ENCODE data around the gene VRK2.
"Not testable (repeated sequence)": the region's sequence is repeated elsewhere in the genome, so short reads cannot be mapped to it uniquely, and the experiment has no call there.

VRK2 gene

GRCh38 chr2:58170334-58170933 is 123.8 kb downstream of the VRK2 start:
- FAIRE-seq, result not testable (repeated sequence)

GRCh38 chr2:58171831-58172230 is 125.2 kb downstream of the VRK2 start:
- not testable (repeated sequence) for FAIRE-seq

DNA sequence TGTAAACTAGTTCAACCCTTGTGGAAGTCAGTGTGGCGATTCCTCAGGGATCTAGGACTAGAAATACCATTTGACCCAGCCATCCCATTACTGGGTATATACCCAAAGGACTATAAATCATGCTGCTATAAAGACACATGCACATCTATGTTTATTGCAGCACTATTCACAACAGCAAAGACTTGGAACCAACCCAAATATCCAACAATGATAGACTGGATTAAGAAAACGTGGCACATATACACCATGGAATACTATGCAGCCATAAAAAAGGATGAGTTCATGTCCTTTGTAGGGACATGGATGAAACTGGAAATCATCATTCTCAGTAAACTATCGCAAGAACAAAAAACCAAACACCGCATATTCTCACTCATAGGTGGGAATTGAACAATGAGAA is 130.6 kb downstream of the VRK2 start:
- FAIRE-seq, result not testable (repeated sequence)

DNA sequence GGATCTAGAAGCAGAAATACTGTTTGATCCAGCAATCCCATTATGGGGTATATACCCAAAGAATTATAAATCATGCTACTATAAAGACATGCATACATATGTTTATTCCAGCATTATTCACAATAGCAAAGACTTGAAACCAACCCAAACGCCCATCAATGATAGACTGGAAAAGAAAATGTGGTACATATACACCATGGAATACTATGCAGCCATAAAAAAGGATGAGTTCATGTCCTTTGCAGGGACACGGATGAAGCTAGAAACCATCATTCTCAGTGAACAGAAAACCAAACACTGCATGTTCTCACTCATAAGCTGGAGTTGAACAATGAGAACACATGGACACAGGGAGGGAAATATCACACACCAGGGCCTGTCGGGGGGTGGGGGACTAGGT is 133.6 kb downstream of the VRK2 start:
- not testable (repeated sequence) for FAIRE-seq

DNA sequence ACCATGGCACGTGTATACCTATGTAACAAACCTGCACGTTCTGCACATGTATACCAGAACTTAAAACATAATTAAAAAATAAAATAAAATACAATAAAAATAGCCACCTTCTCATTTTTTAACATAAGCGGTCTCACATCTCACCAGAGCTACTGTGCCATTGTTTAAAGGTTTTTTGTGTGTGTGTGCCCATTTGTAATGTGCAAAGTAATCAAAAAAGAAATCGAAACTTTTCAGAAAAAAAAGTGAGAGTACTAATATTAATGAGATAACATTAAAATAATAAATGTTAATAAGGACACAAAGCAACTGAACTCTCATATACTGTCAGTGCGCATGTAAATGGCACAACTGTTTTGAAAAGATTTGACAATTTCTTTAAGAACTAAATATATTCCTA is 134.0 kb downstream of the VRK2 start:
- FAIRE-seq, result no peak

- no peak for FAIRE-seq
Measured at GRCh38 chr2:58182527-58182926, 135.9 kb downstream of the VRK2 start.

- FAIRE-seq, result no peak
Measured at GRCh38 chr2:58186501-58186900, 139.9 kb downstream of the VRK2 start.

DNA sequence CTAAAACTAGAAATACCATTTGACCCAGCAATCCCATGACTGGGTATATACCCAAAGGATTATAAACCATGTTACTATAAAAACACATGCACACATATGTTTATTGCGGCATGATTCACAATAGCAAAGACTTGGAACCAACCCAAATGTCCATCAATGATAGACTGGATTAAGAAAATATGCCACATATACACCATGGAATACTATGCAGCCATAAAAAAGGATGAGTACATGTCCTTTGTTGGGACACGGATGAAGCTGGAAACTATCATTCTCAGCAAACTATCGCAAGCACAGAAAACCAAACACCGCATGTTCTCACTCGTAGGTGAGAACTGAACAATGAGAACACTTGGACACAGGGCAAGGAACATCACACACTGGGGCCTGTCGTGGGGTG is 140.4 kb downstream of the VRK2 start:
- FAIRE-seq, result not testable (repeated sequence)

- FAIRE-seq, result no peak
Measured at GRCh38 chr2:58194458-58194857, 147.9 kb downstream of the VRK2 start.

- peak; percentile 31 for FAIRE-seq
Measured at GRCh38 chr2:58195662-58196061, 149.1 kb downstream of the VRK2 start.

GRCh38 chr2:58197894-58198293 is 151.3 kb downstream of the VRK2 start:
- no peak for FAIRE-seq

- no peak for FAIRE-seq
Measured at GRCh38 chr2:58202404-58202803, 155.8 kb downstream of the VRK2 start.

DNA sequence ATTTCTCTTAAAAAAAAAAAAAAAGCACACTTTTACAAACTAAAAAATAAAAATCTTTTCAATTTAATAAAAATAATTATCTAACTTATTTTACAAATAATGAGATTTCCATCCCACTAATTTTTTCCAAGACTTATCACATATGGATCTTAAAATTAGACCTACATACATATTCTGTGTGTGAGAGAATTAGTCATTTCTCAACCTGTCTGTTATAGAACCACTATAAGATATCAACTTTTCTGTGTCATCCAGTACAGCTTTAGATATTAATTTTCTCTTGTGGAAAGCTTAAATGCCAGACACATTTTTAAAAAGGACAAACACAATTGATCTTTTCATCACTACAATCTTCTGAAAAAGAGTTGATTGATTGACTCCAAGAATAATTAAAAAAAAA is 156.4 kb downstream of the VRK2 start:
- FAIRE-seq, result peak; percentile 59

DNA sequence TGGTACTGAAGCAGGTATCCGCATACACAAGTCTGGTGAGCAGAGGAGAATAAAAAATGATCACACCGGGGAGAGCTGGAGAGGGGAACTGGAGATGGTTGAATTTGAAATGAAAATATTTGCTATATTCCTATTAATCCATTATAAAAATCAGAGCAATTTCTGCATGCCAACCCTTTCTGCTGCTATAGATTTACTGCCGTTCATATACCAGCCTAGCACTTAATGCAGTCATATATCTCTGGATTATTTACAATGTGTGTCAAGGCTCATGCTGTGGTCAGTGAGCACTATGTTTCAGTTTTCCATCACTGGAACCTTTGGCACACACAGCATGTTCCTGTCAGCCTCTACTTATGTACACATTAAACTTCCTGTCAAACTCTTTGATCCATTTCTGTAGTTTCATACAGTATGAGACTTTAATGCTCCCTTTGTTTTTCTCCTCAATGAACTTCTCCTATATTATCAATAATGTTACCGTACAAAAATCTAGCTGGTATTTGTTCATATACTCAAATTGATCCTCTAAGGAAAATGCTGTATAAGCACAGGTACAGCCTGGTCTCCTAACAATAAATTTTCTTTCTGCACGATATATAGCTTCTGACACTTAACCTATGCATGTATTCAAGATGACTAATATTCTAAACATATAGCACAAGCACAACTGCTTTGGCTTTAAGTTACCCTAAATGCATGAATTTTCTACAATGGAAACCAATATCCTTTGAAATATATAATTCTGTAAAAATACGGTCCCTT is 157.8 kb downstream of the VRK2 start:
- FAIRE-seq, result no peak

- FAIRE-seq, result no peak
Measured at GRCh38 chr2:58206785-58207184, 160.2 kb downstream of the VRK2 start.

DNA sequence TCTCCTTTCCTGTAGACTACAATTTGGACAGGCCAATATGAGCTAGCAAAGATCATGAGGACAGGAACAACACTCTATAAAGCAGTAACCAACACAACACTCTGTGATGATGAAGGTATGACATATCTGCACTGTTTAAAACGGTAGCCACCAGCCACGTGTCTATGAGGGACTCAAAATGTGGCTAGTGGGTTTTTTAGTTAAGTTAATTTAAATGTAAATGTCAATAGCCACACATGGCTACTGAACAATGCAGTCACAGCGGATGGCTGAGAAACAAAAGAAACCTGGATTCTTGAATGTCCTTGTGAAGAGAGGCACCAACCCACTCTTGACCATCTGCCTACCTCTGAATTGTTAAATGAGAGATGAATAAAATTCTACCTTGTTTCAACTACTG is 160.6 kb downstream of the VRK2 start:
- FAIRE-seq, result no peak

Data from endometrium (tissue), 2 donors.